Aorta (tissue), 5 donors: ENCODE data around the gene MAZ. TPM values are rescaled to one million over a fixed set of nuclear protein-coding genes. Genes with fewer than 3 reads are reported as not detected.
"Not testable (repeated sequence)": the region's sequence is repeated elsewhere in the genome, so short reads cannot be mapped to it uniquely, and the experiment has no call there.

Experiments used
- ATAC-seq: fragments of 200-7000 bp; cut with Tn5 transposase; one replicate; pipeline ENCODE4 v1.9.1; 2022; ENCODE audit warnings: moderate library complexity; ENCODE audit not compliant: low FRiP score
- DNase-seq, 2 donors: peaks; one replicate each; pipeline ENCODE4 v3.0.0-alpha.2; 2020
- H3K27ac ChIP-seq, 2 donors: one replicate each; pipeline ENCODE4 v1.5.1; 2013; ENCODE audit warnings: low read length in 2 of 2, mild to moderate bottlenecking in 2 of 2, moderate library complexity in 2 of 2, control low read depth in 1 of 2, inconsistent platforms in 1 of 2, low read depth in 1 of 2
- H3K27me3 ChIP-seq, 2 donors: one replicate each; pipeline ENCODE4 v1.6.1; 2013; ENCODE audit warnings: control low read depth in 1 of 2, low read length in 1 of 2, mild to moderate bottlenecking in 1 of 2, moderate library complexity in 1 of 2; ENCODE audit not compliant: insufficient read depth in 2 of 2, control insufficient read depth in 1 of 2
- H3K36me3 ChIP-seq, 2 donors: one replicate each; pipeline ENCODE4 v1.6.1; 2013; ENCODE audit warnings: control low read depth in 1 of 2, low read length in 1 of 2, mild to moderate bottlenecking in 1 of 2; ENCODE audit not compliant: insufficient read depth in 2 of 2, control insufficient read depth in 1 of 2
- H3K4me1 ChIP-seq, 2 donors: one replicate each; pipeline ENCODE4 v1.6.1; 2013; ENCODE audit warnings: low read length in 2 of 2, control low read depth in 1 of 2, mild to moderate bottlenecking in 1 of 2, moderate library complexity in 1 of 2; ENCODE audit not compliant: insufficient read depth in 2 of 2, control insufficient read depth in 1 of 2
- H3K4me3 ChIP-seq, 2 donors: one replicate each; pipeline ENCODE4 v1.5.1; 2013; ENCODE audit warnings: low read length in 2 of 2, control low read depth in 1 of 2, mild to moderate bottlenecking in 1 of 2
- H3K9me3 ChIP-seq: one replicate; pipeline ENCODE4 v1.6.1; 2013; ENCODE audit warnings: mild to moderate bottlenecking, low read length; ENCODE audit not compliant: control insufficient read depth
- WGBS, 2 donors: extraction: QIAGEN DNeasy Blood & Tissue Kit; methylation state at CpG; one replicate each; pipeline ENCODE4 v1.1.7; 2013; 5-methylcytosine and 5-hydroxymethylcytosine counted together
- intact Hi-C, 2 donors: fragments of 100-400 bp; cut with DNase I; formaldehyde crosslinking; loops; one replicate each; pipeline versions ENCODE4 v1.14.2 to v1.15.0; 2022
- polyA plus RNA-seq, 2 donors: library from polyadenylated mRNA; stranded (reverse); fragments of 200-250 nt; gene quantifications; one replicate each; pipeline ENCODE4 v1.2.3, GENCODE V29; 2013
- total RNA-seq, 2 donors: library from RNA; stranded (reverse); fragmentation: NEBNext Ultra II Directional; extraction: Animal tissue kit (Norgen Biotek cat#: 25700); gene quantifications; one replicate each; pipeline ENCODE4 v1.2.1, GENCODE V29; 2021
- donor health status: healthy with polysubstance abuse.
- donor health status: Bipolar disorder and iron deficiency.
- donor health status: DM: no; HTN: no; CAD: no.
- donor health status: DM: no; HTN: no; CAD: no.
- donor health status: DM: yes; HTN: yes; CAD: no.

MAZ gene
- total and polyA plus RNA-seq, 4 donors: 109 to 127 (median 116) TPM

GRCh38 chr16:29765167-29766032 is 40.9 kb upstream of the MAZ start:
- H3K27me3 ChIP-seq: no peaks in the 10 kb centered on the region
- ATAC-seq (no peak), DNase-seq (no peak)
- 72 to 73% methylated on average over 15 of the region's 15 CpGs for WGBS, 2 donors
- intact Hi-C loops: no loop called here
- no peak overlapping the region for H3K4me3 ChIP-seq
- H3K36me3 ChIP-seq: no peaks in the 10 kb centered on the region
- H3K4me1 ChIP-seq: no peaks in the 10 kb centered on the region
- H3K9me3 ChIP-seq: no peaks in the 10 kb centered on the region
- no peak overlapping the region for H3K27ac ChIP-seq

- no peak overlapping the region for H3K27ac ChIP-seq
- H3K27me3 ChIP-seq: no peaks in the 10 kb centered on the region
- H3K4me1 ChIP-seq: no peaks in the 10 kb centered on the region
- H3K4me3 ChIP-seq: no peak overlapping the region
- intact Hi-C loops: no loop called here
- DNase-seq: no peak
- no peak for ATAC-seq
- H3K36me3 ChIP-seq: no peaks in the 10 kb centered on the region
- WGBS, 2 donors: 87 to 94% methylated on average over 3 of the region's 3 CpGs
- no peaks in the 10 kb centered on the region for H3K9me3 ChIP-seq
Observed at GRCh38 chr16:29766571-29766970, 39.8 kb upstream of the MAZ start.

GRCh38 chr16:29767062-29767461 is 39.3 kb upstream of the MAZ start:
- Histone ChIP-seq H3K4me3 (no peak overlapping the region), H3K27ac (no peak overlapping the region), H3K4me1 (no peaks in the 10 kb centered on the region), H3K27me3 (no peaks in the 10 kb centered on the region), H3K36me3 (no peaks in the 10 kb centered on the region), H3K9me3 (no peaks in the 10 kb centered on the region)
- intact Hi-C loops: no loop called here
- ATAC-seq (no peak), DNase-seq (no peak)
- 87 to 93% methylated on average over 3 of the region's 3 CpGs for WGBS, 2 donors

GRCh38 chr16:29769507-29769906 is 36.8 kb upstream of the MAZ start:
- intact Hi-C loops: no loop called here
- H3K9me3 ChIP-seq: no peaks in the 10 kb centered on the region
- no peaks in the 10 kb centered on the region for H3K27me3 ChIP-seq
- no peak overlapping the region for H3K27ac ChIP-seq
- no peaks in the 10 kb centered on the region for H3K36me3 ChIP-seq
- no peaks in the 10 kb centered on the region for H3K4me1 ChIP-seq
- 80 to 82% methylated on average over 2 of the region's 2 CpGs for WGBS, 2 donors
- H3K4me3 ChIP-seq: no peak overlapping the region
- DNase-seq: no peak
- ATAC-seq: no peak

- no peak overlapping the region for H3K4me3 ChIP-seq
- intact Hi-C loops: no loop called here
- H3K27ac ChIP-seq: no peak overlapping the region
- H3K27me3 ChIP-seq: no peaks in the 10 kb centered on the region
- no peaks in the 10 kb centered on the region for H3K9me3 ChIP-seq
- no peaks in the 10 kb centered on the region for H3K36me3 ChIP-seq
- no peaks in the 10 kb centered on the region for H3K4me1 ChIP-seq
- WGBS, 2 donors: 77 to 78% methylated on average over 7 of the region's 7 CpGs
- no peak for ATAC-seq
- no peak for DNase-seq
Observed at GRCh38 chr16:29770250-29770929, 35.9 kb upstream of the MAZ start.

- H3K4me1 ChIP-seq, H3K27ac ChIP-seq, intact Hi-C loops, H3K36me3 ChIP-seq, H3K27me3 ChIP-seq, H3K9me3 ChIP-seq, DNase-seq, H3K4me3 ChIP-seq, ATAC-seq: not testable (repeated sequence)
- 82 to 87% methylated on average over 7 of the region's 7 CpGs for WGBS, 2 donors
Observed at GRCh38 chr16:29772330-29772729, 34.0 kb upstream of the MAZ start.

GRCh38 chr16:29774730-29775129 is 31.6 kb upstream of the MAZ start:
- intact Hi-C loops: no loop called here
- H3K27me3 ChIP-seq: no peaks in the 10 kb centered on the region
- H3K36me3 ChIP-seq: no peaks in the 10 kb centered on the region
- H3K4me3 ChIP-seq: no peak overlapping the region
- DNase-seq (no peak), ATAC-seq (no peak)
- H3K9me3 ChIP-seq: no peaks in the 10 kb centered on the region
- H3K27ac ChIP-seq: no peak overlapping the region
- 89 to 90% methylated on average over 5 of the region's 5 CpGs for WGBS, 2 donors
- H3K4me1 ChIP-seq: no peaks in the 10 kb centered on the region

GRCh38 chr16:29775742-29776408 is 30.5 kb upstream of the MAZ start:
- Histone ChIP-seq H3K36me3 (no peaks in the 10 kb centered on the region), H3K27me3 (no peaks in the 10 kb centered on the region), H3K4me1 (no peaks in the 10 kb centered on the region), H3K9me3 (no peaks in the 10 kb centered on the region), H3K4me3 (no peak overlapping the region), H3K27ac (no peak overlapping the region)
- DNase-seq (no peak), ATAC-seq (no peak)
- intact Hi-C loops: no loop called here
- WGBS, 2 donors: 77 to 85% methylated on average over 4 of the region's 4 CpGs
